ENCODE results near the gene AOPEP. TPM values are rescaled to one million over a fixed set of nuclear protein-coding genes. Genes with fewer than 3 reads are reported as not detected.

Gene AOPEP
- total and polyA plus RNA-seq, 2 donors (not counting 1 experiment from before 2014, with no cell fraction given): 66.1 to 94.1 TPM

GRCh38 chr9:94911211-94911610 is 184.7 kb downstream of the AOPEP start:
- H3K4me1 ChIP-seq (ENCODE audit: control insufficient read depth, extremely low read depth, insufficient read depth, low read length): peaks cover 13% of the 10 kb centered on the region
- H3K36me3 ChIP-seq (ENCODE audit: control insufficient read depth, insufficient read depth, low read length): no peaks in the 10 kb centered on the region
- H2AFZ ChIP-seq (ENCODE audit: low read length): no peak overlapping the region
- H3K4me2 ChIP-seq (ENCODE audit: extremely low read depth, insufficient read depth, low read length): no peak overlapping the region
- no peak overlapping the region for H3K9ac ChIP-seq (ENCODE audit: insufficient read depth, low read length)
- H3K79me2 ChIP-seq (ENCODE audit: control insufficient read depth, insufficient read depth, low read length): no peaks in the 10 kb centered on the region
- no peak for DNase-seq (ENCODE audit: low read depth in 2 of 2)
- no peak overlapping the region for H3K4me3 ChIP-seq (replicated peaks in 1 of 4; ENCODE audit: control extremely low read depth in 1 of 4, insufficient read depth in 1 of 4, low read depth in 3 of 4, low read length in 4 of 4)
- H3K27me3 ChIP-seq (ENCODE audit: control insufficient read depth, insufficient read depth, low read length): no peaks in the 10 kb centered on the region
- no peak overlapping the region for H3K27ac ChIP-seq (ENCODE audit: insufficient read depth, low read length)
- TF ChIP-seq CTCF (conservative IDR thresholded peaks at IDR 0.05 in 1 of 2, IDR thresholded peaks at IDR 0.05 in 1 of 2; ENCODE audit: low read depth in 1 of 2, low read length in 2 of 2) (no peak), EZH2 (IDR thresholded peaks at IDR 0.05; ENCODE audit: low read length, missing control alignments) (no peak)
- H3K9me3 ChIP-seq (ENCODE audit: control insufficient read depth, insufficient read depth, low read depth, low read length): no peaks in the 10 kb centered on the region
- H4K20me1 ChIP-seq (ENCODE audit: control insufficient read depth, extremely low read depth, insufficient read depth, low read length): no peaks in the 10 kb centered on the region

- H3K4me2 ChIP-seq (ENCODE audit: extremely low read depth, insufficient read depth, low read length): no peak overlapping the region
- H3K4me1 ChIP-seq (ENCODE audit: control insufficient read depth, extremely low read depth, insufficient read depth, low read length): peaks cover 13% of the 10 kb centered on the region
- no peaks in the 10 kb centered on the region for H4K20me1 ChIP-seq (ENCODE audit: control insufficient read depth, extremely low read depth, insufficient read depth, low read length)
- H3K27ac ChIP-seq (ENCODE audit: insufficient read depth, low read length): peak overlapping the region; percentile 24
- no peaks in the 10 kb centered on the region for H3K36me3 ChIP-seq (ENCODE audit: control insufficient read depth, insufficient read depth, low read length)
- H2AFZ ChIP-seq (ENCODE audit: low read length): no peak overlapping the region
- peak in 1 of 2 donors; percentile 52 for DNase-seq (ENCODE audit: low read depth in 2 of 2)
- no peak overlapping the region for H3K9ac ChIP-seq (ENCODE audit: insufficient read depth, low read length)
- H3K27me3 ChIP-seq (ENCODE audit: control insufficient read depth, insufficient read depth, low read length): no peaks in the 10 kb centered on the region
- no peak for TF ChIP-seq EZH2 (IDR thresholded peaks at IDR 0.05; ENCODE audit: low read length, missing control alignments)
- no peak for TF ChIP-seq CTCF (conservative IDR thresholded peaks at IDR 0.05 in 1 of 2, IDR thresholded peaks at IDR 0.05 in 1 of 2; ENCODE audit: low read depth in 1 of 2, low read length in 2 of 2)
- no peak overlapping the region for H3K4me3 ChIP-seq (replicated peaks in 1 of 4; ENCODE audit: control extremely low read depth in 1 of 4, insufficient read depth in 1 of 4, low read depth in 3 of 4, low read length in 4 of 4)
- no peaks in the 10 kb centered on the region for H3K79me2 ChIP-seq (ENCODE audit: control insufficient read depth, insufficient read depth, low read length)
- no peaks in the 10 kb centered on the region for H3K9me3 ChIP-seq (ENCODE audit: control insufficient read depth, insufficient read depth, low read depth, low read length)
Measured at GRCh38 chr9:94911986-94912635, 185.6 kb downstream of the AOPEP start.

- H3K36me3 ChIP-seq (ENCODE audit: control insufficient read depth, insufficient read depth, low read length): no peaks in the 10 kb centered on the region
- peaks cover 13% of the 10 kb centered on the region for H3K4me1 ChIP-seq (ENCODE audit: control insufficient read depth, extremely low read depth, insufficient read depth, low read length)
- no peaks in the 10 kb centered on the region for H3K79me2 ChIP-seq (ENCODE audit: control insufficient read depth, insufficient read depth, low read length)
- DNase-seq (ENCODE audit: low read depth in 2 of 2): peak in 1 of 2 donors; percentile 97
- no peak for TF ChIP-seq CTCF (conservative IDR thresholded peaks at IDR 0.05 in 1 of 2, IDR thresholded peaks at IDR 0.05 in 1 of 2; ENCODE audit: low read depth in 1 of 2, low read length in 2 of 2)
- no peak for TF ChIP-seq EZH2 (IDR thresholded peaks at IDR 0.05; ENCODE audit: low read length, missing control alignments)
- no peak overlapping the region for H3K4me3 ChIP-seq (replicated peaks in 1 of 4; ENCODE audit: control extremely low read depth in 1 of 4, insufficient read depth in 1 of 4, low read depth in 3 of 4, low read length in 4 of 4)
- H3K9me3 ChIP-seq (ENCODE audit: control insufficient read depth, insufficient read depth, low read depth, low read length): no peaks in the 10 kb centered on the region
- no peaks in the 10 kb centered on the region for H3K27me3 ChIP-seq (ENCODE audit: control insufficient read depth, insufficient read depth, low read length)
- H3K27ac ChIP-seq (ENCODE audit: insufficient read depth, low read length): peak overlapping the region; percentile 24
- no peak overlapping the region for H3K9ac ChIP-seq (ENCODE audit: insufficient read depth, low read length)
- H4K20me1 ChIP-seq (ENCODE audit: control insufficient read depth, extremely low read depth, insufficient read depth, low read length): no peaks in the 10 kb centered on the region
- H2AFZ ChIP-seq (ENCODE audit: low read length): no peak overlapping the region
- H3K4me2 ChIP-seq (ENCODE audit: extremely low read depth, insufficient read depth, low read length): peak overlapping the region; percentile 26
Measured at GRCh38 chr9:94912700-94913249, 186.3 kb downstream of the AOPEP start.
